HG03558 (cell line): Measurements from ENCODE around the gene PTRH2.
"Not testable (repeated sequence)": the region's sequence is repeated elsewhere in the genome, so short reads cannot be mapped to it uniquely, and the experiment has no call there.

Source experiments
- ATAC-seq: cut with Tn5 transposase; IDR thresholded peaks from one replicate; pipeline ENCODE4 v1.9.1; 2021; ENCODE audit warnings: moderate number of reproducible peaks; ENCODE audit not compliant: unreplicated experiment; ENCODE audit errors: extremely low read depth

Gene PTRH2

GRCh38 chr17:59707149-59707970 lies at the start of gene PTRH2, which contains the start of gene VMP1:
Gene PTRH2, minus strand, starts transcription at chr17:59707430. Its CDS starts 9,452 bp downstream, at chr17:59697978.
Gene VMP1, plus strand, starts transcription at chr17:59707654. Its CDS starts 23,793 bp downstream, at chr17:59731447.
- peak; percentile 86 for ATAC-seq

- no peak for ATAC-seq
Measured at GRCh38 chr17:59756236-59756818, 49.1 kb upstream of the PTRH2 start.

GRCh38 chr17:59755069-59755468 lies 47.8 kb upstream of the PTRH2 start:
- not testable (repeated sequence) for ATAC-seq

DNA sequence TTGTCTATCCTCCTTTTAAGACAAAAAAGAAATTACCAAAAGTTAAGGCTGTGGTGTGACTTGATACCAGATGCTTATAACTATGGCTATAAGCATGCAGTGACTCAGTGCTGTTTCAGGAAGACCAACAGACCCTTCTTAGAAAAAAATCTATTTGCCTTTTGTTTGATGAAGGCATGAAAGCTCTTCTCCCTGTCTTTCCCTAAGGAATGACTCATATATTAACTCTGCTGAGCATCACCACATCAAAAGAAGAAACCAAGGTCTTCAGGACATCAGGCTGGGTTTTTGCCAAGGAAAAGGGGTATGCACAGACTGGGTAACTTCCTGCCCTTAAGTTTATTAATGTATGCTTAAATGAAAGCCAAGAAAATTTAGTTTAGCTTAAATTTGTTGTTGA lies 47.3 kb upstream of the PTRH2 start:
- ATAC-seq, result no peak

DNA sequence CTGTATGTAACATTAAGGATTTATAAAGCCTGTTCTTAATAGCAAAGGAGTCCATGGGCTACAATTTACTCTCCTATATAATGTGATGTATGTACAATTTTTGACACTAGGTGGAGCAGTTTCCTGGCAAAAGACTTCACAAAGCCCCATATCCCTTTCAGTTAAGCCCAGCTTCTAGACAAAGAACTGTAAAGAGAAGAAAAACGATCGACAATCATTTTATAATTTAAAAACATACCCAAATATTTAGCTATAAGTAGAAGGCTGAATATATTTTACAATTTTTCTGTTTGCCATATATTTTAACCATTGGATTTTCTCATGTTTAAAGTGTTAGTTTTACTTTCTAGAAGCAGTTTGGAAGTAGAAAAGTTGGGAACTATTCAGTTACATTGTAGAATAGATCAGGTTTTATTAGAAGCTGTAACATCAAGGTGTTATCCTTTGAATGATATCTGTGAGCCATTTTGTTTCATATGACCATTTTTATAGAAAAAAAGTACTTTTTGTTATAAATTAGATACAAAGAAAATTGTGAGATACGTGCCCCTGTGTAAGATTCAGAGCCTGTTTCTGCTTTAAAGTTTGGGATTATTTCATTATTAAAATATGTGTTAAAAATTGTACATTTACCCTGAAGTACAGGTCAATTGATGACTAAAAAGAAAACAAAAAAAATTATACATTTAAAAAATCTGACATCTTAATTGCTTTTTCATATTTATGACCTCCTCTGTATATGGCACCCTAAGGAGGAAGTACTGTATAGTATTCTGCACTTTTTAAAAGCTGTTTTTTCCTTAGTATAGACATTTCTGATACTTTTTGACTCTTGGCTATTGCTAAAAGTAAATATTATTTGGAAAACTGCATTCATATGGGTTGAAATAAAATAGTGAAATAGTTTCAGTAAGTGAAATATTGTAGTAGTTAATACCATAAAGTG lies 46.6 kb upstream of the PTRH2 start:
- ATAC-seq, result no peak

DNA sequence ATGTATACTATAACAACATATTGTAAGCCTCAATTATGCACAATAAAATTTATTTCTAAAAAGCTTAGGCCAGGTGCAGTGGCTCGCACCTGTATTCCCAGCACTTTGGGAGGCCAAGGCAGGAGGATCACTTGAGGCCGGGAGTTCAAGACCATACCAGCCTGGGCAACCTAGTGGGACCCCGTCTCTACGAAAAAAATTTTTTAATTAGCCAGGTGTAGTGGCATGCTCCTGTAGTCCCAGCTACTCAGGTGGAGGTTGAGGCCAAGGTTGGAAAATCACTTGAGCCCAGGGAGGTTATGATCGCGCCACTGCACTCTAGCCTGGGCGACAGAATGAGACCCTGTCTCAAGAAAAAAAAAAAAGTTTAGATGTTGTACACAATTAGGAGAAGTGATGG lies 45.7 kb upstream of the PTRH2 start:
- no peak for ATAC-seq

- no peak for ATAC-seq
Measured at GRCh38 chr17:59752446-59752845, 45.2 kb upstream of the PTRH2 start.

DNA sequence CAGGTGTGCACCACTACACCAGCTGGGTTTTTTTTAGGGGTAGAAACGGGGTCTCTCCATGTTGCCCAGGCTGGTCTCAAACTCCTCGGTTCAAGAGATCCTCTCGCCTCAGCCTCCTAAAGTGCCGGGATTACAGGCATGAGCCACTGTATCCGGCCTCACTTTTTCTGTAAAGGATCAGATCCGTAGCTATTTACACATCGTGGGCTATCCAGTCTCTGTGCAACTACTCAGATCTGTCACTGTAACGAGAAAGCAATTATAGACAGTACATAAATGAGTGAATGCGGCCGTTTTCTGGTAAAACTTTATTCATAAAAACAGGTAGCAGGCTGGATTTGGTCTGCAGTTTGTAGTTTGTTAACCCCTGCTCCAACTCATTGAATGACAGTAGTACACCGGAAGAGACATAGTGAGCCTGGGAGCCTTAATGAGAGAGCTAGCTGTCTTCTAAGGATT lies 44.8 kb upstream of the PTRH2 start:
- ATAC-seq, result no peak

DNA sequence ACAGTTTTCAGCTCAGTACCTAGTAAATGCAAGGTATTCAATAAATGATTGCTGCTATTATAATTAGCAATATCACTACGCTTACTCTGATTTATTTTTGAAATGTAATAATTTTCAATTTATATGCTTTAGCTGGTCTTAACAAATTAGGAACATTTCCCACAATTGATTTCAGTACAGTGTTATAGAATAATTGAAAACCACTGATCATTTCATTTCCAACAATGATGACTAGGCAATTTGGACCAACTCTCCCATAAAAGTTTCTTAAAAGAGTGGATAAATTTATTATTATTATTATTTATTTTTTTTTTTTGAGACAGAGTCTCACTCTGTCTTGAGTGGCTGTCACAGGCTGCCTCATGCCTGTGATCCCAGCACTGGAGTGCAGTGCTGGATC lies 41.4 kb upstream of the PTRH2 start:
- no peak for ATAC-seq

GRCh38 chr17:59746849-59747445 lies 39.7 kb upstream of the PTRH2 start:
- ATAC-seq, result no peak

GRCh38 chr17:59745040-59745439 lies 37.8 kb upstream of the PTRH2 start:
- ATAC-seq, result no peak

DNA sequence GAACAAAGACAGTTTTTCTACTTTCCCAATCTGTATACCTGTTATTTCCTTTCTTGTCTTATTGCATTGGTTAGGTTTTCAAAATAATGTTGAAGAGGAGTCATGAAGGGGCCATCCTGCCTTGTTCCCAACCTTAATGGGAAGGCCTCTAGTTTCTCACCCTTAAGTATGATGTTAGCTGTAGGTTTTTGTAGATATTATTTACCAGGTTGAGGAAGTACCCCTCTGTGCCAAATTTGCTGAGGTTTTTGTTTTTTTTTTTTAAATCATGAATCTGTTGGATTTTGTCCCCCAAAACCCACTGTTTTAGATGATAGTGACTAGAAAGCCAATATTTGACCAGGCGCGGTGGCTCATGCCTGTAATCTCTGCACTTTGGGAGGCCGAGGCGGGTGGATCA lies 36.6 kb upstream of the PTRH2 start:
- ATAC-seq, result no peak

GRCh38 chr17:59737324-59737723 lies 30.1 kb upstream of the PTRH2 start:
- no peak for ATAC-seq

- ATAC-seq, result no peak
Measured at GRCh38 chr17:59734226-59734625, 27.0 kb upstream of the PTRH2 start.

GRCh38 chr17:59733697-59734096 lies 26.5 kb upstream of the PTRH2 start:
- no peak for ATAC-seq

- ATAC-seq, result no peak
Measured at GRCh38 chr17:59730268-59730834, 23.1 kb upstream of the PTRH2 start.

DNA sequence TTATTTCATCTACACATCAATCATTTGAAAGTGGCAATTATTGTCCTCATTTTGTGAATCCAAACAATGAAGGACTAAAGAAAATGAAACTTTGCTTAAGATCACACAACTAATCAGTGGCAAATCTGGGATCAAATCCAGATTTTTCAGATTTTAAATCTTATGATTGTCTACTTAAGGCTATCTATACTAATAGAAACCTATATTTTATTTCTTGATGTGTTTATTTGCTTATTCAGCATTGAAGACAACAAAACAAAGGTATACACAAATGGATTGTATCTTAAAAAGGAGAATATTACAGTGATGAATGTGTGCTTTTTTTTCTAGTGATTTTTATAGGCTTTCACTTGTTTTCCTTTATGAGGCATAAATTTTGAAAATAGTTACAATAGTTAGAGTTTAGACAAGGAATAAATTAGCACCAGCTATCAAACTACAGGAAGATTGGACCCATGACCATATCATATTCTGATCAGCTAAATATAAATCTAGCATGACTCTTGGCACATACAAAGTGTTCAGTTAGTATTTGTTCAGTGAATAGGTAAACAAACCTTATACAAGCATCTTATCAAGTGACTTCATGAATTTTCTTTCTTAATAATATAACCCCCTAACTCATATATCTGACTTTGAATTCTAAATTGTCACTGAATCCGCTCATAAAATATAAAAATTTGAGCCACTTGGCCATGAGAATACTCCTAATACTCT lies 20.7 kb upstream of the PTRH2 start:
- no peak for ATAC-seq

DNA sequence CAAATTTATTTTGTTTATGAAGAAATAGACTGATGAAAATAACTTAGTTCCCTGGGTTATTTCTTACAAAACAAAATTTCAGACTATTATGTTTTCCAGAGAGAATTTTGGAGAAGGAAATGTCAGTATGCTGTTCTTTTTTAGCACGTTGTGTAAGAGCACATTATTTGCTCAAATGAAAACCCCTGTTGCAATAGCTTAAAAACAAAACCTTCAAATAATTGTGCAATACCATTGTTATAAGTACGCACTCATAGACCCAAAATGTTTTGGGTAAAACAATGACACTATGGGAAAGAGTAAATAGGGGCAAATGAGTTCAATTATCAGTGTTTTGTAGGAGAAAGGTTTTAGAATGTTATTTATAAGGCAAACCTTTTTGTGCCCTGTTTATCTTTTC lies 18.5 kb upstream of the PTRH2 start:
- ATAC-seq, result no peak

DNA sequence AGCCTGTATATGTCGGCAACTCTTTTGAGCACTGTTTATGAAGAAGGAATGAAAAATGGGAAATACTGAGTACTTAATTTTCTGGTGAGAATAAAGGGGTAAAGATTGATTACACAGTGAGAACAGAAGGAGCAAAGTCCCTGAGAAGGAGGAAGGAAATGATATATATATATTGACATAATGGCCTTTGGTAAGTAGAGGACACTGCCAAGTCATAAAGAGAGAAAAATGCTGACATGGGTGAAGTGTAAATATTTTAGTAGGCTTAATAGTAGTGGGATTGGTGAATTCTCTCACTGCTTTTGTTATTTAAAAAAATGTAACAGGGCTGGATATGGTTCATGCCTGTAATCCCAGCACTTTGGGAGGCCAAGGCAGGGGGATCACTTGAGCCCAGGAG lies 16.4 kb upstream of the PTRH2 start:
- ATAC-seq, result no peak
